Measurements from ENCODE around the gene OSMR.

- TF ChIP-seq POLR2A (IDR thresholded peaks at IDR 0.05; ENCODE audit: low read depth) (no peak), POLR2AphosphoS5 (IDR thresholded peaks at IDR 0.05) (no peak)
- TF ChIP-seq, protein P1, sequence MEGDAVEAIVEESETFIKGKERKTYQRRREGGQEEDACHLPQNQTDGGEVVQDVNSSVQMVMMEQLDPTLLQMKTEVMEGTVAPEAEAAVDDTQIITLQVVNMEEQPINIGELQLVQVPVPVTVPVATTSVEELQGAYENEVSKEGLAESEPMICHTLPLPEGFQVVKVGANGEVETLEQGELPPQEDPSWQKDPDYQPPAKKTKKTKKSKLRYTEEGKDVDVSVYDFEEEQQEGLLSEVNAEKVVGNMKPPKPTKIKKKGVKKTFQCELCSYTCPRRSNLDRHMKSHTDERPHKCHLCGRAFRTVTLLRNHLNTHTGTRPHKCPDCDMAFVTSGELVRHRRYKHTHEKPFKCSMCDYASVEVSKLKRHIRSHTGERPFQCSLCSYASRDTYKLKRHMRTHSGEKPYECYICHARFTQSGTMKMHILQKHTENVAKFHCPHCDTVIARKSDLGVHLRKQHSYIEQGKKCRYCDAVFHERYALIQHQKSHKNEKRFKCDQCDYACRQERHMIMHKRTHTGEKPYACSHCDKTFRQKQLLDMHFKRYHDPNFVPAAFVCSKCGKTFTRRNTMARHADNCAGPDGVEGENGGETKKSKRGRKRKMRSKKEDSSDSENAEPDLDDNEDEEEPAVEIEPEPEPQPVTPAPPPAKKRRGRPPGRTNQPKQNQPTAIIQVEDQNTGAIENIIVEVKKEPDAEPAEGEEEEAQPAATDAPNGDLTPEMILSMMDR (IDR thresholded peaks at IDR 0.05) = no peak
Observed at GRCh38 chr5:38927470-38927869, 81.7 kb downstream of the OSMR start.
